NCI-H1105 treated with DMSO at 0.1 percent for 48 hours (cell line): ENCODE data around the gene TMEM120B.
"Not testable (repeated sequence)": the region's sequence is repeated elsewhere in the genome, so short reads cannot be mapped to it uniquely, and the experiment has no call there.

Source experiments
- DNase-seq: peaks from one replicate; lab custom pipeline; 2025; lab: John Stamatoyannopoulos, UW

TMEM120B gene

DNA sequence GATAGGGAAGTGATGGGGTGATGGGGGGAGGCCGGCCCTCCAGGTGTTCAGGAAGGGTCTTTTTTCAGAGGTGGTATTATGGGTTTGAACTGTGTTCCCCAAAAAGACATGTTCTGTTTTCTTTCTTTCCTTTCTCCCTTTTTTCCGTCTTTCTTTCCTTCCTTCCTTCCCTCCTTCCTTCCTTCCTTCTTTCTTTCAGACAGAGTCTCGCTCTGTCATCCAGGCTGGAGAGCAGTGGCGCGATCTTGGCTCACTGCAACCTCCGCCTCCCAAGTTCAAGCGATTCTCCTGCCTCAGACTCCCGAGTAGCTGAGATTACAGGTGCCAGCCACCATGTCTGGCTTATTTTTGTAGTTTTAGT is 3.5 kb upstream of the TMEM120B start:
- not testable (repeated sequence) for DNase-seq

DNA sequence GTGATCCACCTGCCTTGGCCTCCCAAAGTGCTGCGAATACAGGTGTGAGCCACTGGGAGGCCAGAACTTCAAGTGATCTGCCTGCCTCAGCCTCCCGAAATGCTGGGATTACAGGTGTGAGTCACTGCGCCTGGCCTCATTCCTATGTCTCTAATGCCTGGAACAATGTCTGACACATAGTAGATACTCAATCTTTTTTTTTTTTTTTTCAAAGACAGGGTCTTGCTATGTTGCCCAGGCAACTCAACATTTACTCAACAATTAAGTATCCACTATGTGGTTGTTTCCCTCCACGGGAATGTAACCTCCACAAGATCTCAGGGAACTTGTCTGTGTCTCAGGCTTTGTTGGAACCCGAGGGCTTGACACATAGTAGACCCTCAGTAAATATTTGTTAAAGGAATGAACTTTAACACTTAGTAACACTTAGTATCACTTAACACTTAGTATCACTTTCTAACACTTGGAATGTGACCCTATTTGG is 3.0 kb upstream of the TMEM120B start:
- no peak for DNase-seq

DNA sequence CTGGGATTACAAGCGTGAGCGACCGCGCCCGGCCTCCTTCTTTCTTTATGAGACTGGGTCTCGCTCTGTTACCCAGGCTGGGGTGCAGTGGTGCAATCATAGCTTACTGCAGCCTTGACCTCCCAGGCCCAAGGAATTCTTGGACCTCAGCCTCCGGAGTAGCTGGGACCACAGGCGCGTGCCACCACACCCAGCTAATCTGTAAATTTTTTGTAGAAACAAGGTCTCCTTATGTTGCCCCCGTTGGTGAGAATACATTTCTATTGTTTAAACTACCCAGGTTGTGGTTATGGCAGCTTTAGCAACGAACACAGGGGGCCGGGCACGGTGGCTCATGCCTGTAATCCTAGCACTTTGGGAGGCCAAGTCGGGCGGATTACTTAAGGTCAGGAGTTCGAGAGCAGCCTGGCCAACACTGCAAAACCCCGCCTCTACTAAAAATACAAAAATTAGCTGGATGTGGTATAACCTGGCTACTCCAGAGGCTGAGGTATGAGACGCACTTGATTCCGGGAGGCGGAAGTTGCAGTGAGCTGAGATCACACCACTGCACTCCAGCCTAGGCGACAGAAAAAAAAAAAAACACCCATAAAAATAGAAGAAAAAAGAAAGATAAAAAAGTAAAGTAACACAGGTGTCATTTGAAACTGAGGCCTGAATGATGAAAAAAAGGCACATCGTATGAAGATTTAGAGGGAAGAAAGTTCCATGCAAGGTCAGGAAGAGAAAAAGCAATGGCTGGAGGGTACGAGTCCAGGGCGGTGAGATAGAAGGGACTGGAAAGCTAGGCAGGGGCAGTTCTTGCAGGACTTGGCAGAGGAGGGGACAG is 977 bp upstream of the TMEM120B start:
- DNase-seq = no peak

DNA sequence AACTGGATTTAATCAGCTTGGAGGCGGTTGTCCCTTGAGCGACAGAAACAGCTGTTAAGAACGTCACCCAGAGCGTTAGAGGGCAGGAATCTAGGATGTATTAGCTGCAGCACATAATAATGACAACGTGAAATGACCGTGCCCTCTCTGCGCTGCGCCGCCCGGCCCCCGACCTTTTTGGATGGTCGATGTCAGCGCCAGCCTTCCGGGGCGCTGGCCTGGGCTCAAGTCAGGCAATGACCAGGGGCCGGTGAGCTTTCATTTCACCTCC is 427 bp upstream of the TMEM120B start:
- DNase-seq = peak; percentile 20

DNA sequence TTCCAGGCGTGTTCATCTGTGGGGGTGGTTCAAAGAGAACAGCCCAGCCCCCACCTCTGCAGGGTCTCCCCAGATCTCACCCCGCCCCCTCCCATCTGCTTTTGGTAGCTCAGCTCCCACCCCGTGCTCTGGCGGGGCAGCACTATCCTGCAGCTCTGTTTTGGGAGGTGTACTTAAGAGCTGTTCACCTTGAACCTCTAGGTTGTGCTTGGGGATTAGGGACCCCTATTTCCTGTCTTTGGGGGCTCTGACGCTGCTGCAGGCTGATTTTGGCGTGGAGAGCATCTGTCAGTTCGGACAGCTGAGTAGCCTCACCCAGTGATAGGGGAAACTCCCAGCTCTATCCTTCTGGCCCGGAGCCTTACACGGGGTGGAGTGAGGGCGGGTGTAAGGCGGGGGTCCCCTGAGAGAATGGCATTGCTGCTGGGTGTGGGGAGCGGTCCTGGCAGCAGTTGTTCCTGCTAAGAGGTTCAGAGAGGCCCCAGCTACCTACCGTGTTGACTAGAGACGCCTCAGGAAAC is 765 bp downstream of the TMEM120B start:
- no peak for DNase-seq

DNA sequence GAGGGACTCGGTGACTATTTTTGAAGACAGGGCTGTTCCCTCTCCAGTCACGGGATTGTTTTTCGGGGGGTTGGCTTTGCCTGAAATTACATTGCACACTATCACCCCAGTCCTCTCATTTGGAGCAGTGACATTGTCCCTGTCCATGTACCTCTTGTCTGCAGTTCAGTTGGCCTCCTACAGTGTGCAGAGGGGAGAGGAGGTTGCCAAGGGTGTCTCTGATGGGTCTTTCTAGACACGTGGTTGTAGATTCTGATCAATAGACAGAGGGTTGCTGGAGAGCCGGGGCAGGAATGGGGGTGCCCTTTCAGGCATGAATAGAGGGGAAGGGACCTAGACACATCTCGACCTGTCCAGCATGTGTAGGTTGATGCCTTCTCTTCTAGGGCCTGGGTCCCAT is 1.2 kb downstream of the TMEM120B start:
- DNase-seq = no peak

GRCh38 chr12:121715055-121715454 is 2.5 kb downstream of the TMEM120B start:
- DNase-seq = not testable (repeated sequence)

DNA sequence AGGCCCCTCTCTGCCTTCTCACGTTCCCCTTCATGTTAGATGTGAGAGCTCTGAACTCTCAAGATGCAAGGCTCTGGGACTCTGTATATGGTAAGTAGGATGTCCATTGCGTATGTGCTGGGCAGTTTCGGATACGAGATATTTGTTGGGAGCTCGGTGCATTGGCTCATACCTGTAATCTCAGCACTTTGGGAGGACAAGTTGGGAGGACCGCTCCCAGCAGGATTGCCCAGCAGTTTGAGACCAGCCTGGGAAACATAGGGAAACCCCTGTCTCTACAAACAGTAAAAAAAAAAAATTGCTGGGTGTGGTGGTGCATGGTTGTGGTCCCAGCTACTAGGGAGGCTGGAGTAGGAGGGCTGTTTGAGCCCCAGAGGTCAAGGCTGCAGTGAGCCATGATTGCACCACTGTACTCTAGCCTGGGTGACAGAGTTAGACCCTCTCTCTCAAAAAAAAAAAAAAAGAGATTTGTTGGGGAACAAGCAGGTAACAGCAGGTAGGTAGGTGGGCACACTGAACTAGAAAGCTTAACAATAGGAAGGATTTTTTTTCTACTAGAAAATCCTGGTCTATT is 3.4 kb downstream of the TMEM120B start:
- no peak for DNase-seq

DNA sequence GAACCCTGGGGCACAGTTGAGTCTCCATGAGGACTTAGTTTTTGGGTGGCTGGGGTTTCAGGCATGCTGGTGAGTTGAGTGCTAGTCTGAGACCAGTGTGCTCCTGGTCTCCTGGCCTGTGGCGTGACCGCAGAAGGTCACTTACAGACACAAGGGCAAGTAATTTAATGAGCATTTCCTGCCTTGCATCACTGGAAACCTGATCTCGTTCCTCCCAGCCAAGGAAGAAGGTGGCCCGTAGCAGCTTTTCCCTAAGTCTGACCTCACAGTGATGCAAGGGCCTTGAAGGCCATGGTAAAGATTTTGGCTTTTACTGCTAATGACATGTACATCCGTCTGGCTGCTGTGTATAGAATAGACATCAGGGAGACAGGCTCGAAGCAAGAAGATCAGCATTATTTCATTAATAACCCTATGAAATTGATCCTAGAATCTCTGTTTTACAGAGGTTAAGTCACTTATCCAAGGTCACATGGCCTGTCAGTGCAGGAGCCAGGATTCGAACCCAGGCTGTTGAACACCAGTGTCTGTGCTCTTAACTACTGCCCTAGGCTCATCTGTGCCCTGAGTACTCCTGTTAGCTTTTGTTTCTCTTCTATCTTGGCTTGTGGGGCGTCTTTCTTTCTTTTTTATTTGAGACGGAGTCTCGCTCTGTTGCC is 4.6 kb downstream of the TMEM120B start:
- DNase-seq = no peak

DNA sequence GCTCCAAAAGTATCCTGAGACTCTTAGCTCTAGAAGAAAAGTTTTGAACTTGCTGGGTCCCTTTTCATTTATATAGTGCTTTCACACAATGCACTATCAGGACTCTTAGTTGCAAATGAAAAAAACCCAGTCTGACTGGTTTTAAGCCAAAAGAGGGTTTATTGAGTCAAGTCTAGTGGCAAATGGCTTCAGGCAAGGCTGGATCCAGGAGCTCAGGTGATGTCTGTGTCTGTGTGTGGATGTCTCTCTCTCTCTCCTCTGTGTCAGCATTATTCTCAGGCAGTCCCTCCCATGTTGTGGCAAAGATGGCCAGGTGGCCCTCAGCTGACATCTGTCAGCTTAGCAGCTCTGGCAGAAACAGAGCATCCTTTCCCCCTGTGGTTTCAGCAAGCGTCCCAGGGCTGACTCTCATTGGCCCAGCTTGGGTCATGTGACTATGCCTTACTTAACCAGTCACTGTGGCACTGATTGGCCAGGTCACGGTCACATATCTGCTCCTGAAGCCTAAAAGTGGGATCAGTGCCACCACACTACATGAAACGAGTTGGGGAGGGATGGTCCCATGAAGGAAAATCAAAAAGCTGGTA is 6.2 kb downstream of the TMEM120B start:
- no peak for DNase-seq

DNA sequence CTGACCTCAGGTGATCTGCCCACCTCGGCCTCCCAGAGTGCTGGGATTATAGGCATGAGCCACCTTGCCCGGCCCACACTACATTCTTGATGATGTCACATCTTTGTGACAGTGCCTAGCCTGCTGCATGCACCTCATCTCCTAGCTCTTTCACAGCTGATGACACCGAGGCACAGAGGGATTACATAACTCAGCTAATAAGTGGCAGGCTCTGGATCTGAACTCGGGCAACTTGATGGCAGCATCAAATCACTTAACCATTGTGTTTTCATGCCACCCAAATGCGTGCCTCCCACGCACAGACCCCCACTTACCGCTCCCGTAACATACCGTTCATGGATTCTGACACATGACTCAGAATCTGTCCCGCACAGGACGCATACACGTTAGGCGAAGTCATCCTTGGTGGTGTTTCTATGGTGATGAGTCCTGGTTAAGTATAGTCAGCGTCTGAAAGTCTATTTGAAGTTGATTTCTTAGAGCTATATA is 7.4 kb downstream of the TMEM120B start:
- no peak for DNase-seq

DNA sequence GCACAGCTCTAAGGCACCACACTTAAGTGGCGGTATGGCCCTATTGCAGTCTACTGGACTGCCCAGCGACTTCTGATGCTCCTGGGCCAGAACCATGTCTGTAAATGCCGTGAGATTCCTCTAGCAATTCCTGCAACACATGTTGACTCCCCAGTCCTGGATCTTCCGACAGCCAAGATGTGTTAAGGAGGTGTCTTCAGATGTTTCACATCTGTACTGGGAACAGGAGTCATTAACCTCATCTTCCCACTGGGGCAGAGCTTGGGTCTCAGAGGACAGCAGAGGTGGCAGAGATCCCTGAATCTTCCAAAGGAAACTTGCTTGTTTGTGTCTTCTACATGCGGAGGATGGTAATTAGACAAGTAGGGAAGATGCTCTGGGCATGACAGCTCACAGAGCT is 8.2 kb downstream of the TMEM120B start:
- no peak for DNase-seq

GRCh38 chr12:121722511-121722910 is 10.0 kb downstream of the TMEM120B start:
- DNase-seq = no peak

DNA sequence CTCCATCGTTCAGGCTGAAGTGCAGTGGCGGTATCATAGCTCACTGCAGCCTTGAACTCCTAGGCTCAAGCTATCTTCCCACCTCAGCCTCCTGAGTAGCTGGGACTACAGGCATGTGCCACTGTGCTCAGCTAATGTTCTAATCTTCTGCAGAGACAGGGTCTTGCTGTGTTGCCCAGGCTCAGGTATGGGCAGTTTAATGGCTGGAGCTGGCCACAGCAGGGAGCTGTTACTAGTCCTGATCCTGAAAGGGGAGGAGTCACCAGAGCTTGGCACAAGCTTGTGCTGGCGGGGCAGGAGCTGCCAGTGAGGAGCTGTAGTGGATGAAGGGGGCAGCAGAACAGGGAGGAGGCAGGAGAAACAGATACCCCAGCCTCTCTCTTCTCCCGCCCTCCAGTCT is 10.6 kb downstream of the TMEM120B start:
- DNase-seq = no peak

DNA sequence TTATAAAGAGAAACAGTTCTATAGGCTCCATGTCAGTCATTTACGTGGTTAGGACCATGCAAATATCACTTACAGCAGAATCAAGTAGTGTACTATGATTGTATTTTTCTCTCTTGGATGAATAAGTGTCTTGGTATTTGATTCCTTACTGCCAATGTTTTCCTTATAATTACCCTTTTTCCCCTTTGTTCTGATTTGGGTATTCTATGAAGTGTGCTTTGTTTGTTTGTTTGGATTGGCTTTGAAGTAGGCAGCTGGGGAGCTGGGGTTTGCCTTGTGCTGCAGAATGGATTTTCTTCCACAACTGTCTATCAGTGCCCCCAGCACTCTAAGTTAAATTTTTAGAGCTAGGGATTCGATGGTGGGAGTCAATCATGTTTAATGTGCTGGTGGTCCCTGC is 12.4 kb downstream of the TMEM120B start:
- peak; percentile 6 for DNase-seq

GRCh38 chr12:121725423-121725822 is 12.9 kb downstream of the TMEM120B start:
- no peak for DNase-seq

DNA sequence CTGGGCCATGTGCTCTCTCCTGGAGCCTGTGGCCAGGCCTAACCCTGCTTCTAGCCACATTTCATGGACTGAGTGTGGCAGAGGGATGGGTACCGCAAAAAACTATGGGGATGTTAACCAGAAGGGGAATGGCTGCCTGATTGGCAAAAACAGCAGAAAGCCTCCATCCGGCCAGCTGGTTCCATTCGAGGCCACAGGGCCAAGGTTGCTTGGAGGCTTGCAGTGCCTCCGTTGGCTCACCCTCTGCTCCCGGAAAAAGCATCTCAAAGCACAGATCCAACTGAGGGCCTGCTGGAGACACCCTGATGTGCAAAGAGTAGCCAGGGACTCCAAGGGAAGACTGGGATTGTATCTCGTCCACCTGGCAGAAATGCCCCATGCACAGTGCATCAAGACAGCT is 16.5 kb downstream of the TMEM120B start:
- DNase-seq = no peak

DNA sequence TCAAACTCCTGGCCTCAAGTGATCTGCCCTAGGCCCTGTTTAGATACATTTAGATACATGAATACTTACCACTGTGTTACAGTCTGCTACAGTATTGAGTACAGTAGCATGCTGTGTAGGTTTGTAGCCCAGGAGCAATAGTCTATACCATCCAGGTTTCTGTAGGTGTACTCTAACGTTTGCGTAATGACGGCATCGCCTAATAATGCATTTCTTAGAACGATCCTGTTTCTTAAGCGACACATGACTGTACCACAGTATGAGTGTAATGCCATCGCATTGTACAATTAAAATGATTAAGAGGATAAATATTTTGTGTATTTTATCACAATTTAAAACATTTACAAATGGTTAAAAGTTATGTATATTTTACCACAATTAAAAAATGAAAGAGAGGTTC is 18.9 kb downstream of the TMEM120B start:
- DNase-seq = no peak

DNA sequence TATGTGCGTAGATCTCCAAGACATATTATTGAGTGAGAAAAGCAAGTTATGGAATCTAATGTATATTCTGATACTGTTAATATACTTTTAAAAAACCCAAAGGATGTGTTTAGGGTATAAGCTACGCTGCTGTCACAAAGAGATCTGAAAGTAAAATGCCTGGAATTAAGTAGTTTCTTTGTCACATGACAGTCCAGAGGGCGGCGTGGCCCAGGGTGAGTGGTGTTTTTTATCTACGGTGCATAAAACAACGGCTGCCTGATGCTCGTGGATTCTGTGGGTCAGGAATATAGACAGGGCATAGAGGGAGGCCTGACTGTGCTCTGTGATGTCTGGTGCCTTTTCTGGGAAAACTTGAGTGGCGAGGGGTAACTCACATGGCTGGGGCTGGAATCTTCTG is 21.3 kb downstream of the TMEM120B start:
- no peak for DNase-seq

DNA sequence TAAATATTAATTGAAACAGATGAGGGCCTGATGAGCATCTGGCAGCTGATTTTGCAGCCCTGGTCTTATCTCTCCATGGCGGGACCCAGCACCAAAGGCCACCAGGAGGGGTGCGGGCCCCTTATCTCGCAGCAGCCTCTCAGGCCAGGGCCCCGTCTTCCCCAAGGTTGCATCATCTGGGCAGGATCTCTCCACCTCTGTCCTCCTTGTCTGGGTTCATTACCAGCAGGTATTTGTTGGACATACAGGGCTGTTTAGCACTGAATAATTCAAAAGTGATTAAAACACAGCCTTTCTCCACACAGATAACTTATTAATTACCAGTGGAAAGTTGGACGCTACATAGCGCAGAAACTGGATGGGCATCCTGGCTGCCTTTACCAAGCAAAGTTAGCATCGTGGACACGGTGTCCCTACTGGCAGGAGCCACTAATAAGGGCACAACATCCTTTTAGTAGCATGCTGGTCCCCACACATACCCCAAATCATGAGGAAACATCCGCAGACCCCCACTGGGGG is 25.8 kb downstream of the TMEM120B start:
- DNase-seq = no peak

DNA sequence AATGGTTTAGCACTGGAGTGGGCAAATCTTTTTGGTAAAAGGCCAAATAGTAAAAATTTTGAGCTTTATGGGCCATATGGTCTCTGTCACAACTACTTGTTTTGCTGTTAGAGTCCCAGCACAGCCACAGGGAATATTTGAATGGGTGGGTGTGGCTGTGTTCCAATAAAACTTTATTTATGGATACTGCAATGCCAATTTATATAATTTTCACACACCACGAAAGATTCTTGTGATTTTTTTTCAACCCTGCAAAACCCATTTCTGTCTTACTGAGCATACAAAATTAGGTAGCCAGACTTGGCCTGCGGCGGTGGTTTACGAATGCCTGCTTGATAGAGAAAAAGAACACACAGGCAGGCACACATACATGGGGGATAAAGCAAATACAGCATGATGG is 28.3 kb downstream of the TMEM120B start:
- DNase-seq = no peak

DNA sequence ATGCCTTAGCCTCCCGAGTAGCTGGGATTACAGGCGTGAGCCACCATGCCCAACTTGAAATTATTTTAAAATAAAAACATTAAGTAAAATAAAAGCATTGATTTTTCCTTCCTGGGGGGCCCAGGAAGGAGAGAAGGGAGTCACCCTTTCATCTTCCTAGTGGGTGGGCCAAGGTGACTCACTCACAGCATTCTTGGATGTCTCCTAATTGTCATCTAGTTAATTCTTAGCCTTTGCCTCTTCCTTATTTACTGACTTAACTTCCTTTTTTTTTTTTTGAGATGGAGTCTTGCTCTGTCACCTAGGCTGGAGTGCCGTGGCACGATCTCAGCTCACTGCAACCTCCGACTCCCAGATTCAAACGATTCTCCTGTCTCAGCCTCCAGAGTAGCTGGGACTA is 29.2 kb downstream of the TMEM120B start:
- DNase-seq = no peak
